HEK293 (cell line): ENCODE data around the gene UGT1A7.

Experiments
- CTCF ChIA-PET: fragments of 350-600 bp; formaldehyde crosslinking; extraction: SDS; loops from one replicate; lab custom pipeline; 2021; ENCODE audit warnings: antibody characterized with exemption; lab: Yijun Ruan, JAX
- POLR2A ChIA-PET: fragments of 300-600 bp; formaldehyde crosslinking; extraction: SDS; loops from one replicate; lab custom pipeline; 2020; ENCODE audit warnings: antibody characterized with exemption, inconsistent platforms; lab: Yijun Ruan, JAX
- H3K27ac ChIP-seq: fragments of 200-500 bp; sonication (Bioruptor generic); 2 replicates; pipeline ENCODE4 v1.5.1; 2014; ENCODE audit warnings: low read depth, low read length, control low read depth, inconsistent platforms; ENCODE audit errors: extremely low read depth
- H3K36me3 ChIP-seq, 2 experiments: fragments of 200-500 bp in 1 of 2; sonication (Bioruptor generic) in 1 of 2; 1 replicate in 1 of 2; 2 replicates in 1 of 2; pipeline ENCODE4 v1.5.1; 2014 to 2017; ENCODE audit warnings: inconsistent platforms in 2 of 2, low read length in 2 of 2; ENCODE audit not compliant: control insufficient read depth in 2 of 2, insufficient read depth in 1 of 2
- H3K4me1 ChIP-seq: fragments of 200-500 bp; sonication (Bioruptor generic); 2 replicates; pipeline ENCODE4 v1.5.1; 2014; ENCODE audit warnings: mild to moderate bottlenecking, low read length, inconsistent platforms; ENCODE audit not compliant: control insufficient read depth, insufficient read depth
- H3K4me3 ChIP-seq: 2 replicates; pipeline ENCODE4 v1.5.1; 2011; ENCODE audit warnings: low read depth, mild to moderate bottlenecking, control low read depth, low read length, moderate library complexity
- H3K9me3 ChIP-seq: fragments of 200-500 bp; sonication (Bioruptor generic); 2 replicates; pipeline ENCODE4 v1.5.1; 2014; ENCODE audit warnings: low read depth, low read length, inconsistent platforms; ENCODE audit not compliant: control insufficient read depth, insufficient read depth
- KLF7 ChIP-seq: fragments of 450-650 bp; formaldehyde crosslinking; IDR thresholded peaks from 2 replicates; pipeline ENCODE4 v1.5.1; 2016; ENCODE audit warnings: missing biosample characterization, missing genetic modification characterization, borderline replicate concordance
- ZBTB8A ChIP-seq: fragments of 450-650 bp; formaldehyde crosslinking; IDR thresholded peaks from 2 replicates; pipeline ENCODE4 v1.5.1; 2016; ENCODE audit warnings: missing biosample characterization, missing genetic modification characterization
- ZFP69B ChIP-seq: fragments of 450-650 bp; formaldehyde crosslinking; IDR thresholded peaks from 2 replicates; pipeline ENCODE4 v1.5.1; 2016; ENCODE audit warnings: missing biosample characterization, missing genetic modification characterization
- ZNF132 ChIP-seq: fragments of 450-650 bp; formaldehyde crosslinking; IDR thresholded peaks from 2 replicates; pipeline ENCODE4 v1.5.1; 2017; ENCODE audit warnings: missing biosample characterization, missing genetic modification characterization, borderline replicate concordance
- ZNF223 ChIP-seq: fragments of 450-650 bp; formaldehyde crosslinking; IDR thresholded peaks from 2 replicates; pipeline ENCODE4 v1.5.1; 2016; ENCODE audit warnings: missing biosample characterization, missing genetic modification characterization
- ZNF391 ChIP-seq: fragments of 450-650 bp; formaldehyde crosslinking; IDR thresholded peaks from 2 replicates; pipeline ENCODE4 v1.5.1; 2016; ENCODE audit warnings: low read depth, missing biosample characterization, missing genetic modification characterization, borderline replicate concordance
- ZNF433 ChIP-seq: fragments of 450-650 bp; formaldehyde crosslinking; IDR thresholded peaks from 2 replicates; pipeline ENCODE4 v1.5.1; 2016; ENCODE audit warnings: missing biosample characterization, missing genetic modification characterization, low read depth
- ZNF521 ChIP-seq: fragments of 450-650 bp; formaldehyde crosslinking; IDR thresholded peaks from 2 replicates; pipeline ENCODE4 v1.5.1; 2017; ENCODE audit warnings: missing biosample characterization, mild to moderate bottlenecking, missing genetic modification characterization
- ZNF544 ChIP-seq: fragments of 450-650 bp; formaldehyde crosslinking; IDR thresholded peaks from 2 replicates; pipeline ENCODE4 v1.5.0; 2017; ENCODE audit warnings: missing biosample characterization, missing genetic modification characterization
- ZNF555 ChIP-seq: fragments of 450-650 bp; formaldehyde crosslinking; conservative IDR thresholded peaks from 2 replicates; pipeline ENCODE4 v1.5.1; 2017; ENCODE audit warnings: missing biosample characterization, mild to moderate bottlenecking, missing genetic modification characterization, inconsistent platforms
- ZNF560 ChIP-seq: fragments of 450-650 bp; formaldehyde crosslinking; IDR thresholded peaks from 2 replicates; pipeline ENCODE4 v1.5.1; 2017; ENCODE audit warnings: missing biosample characterization, missing genetic modification characterization, borderline replicate concordance
- ZNF585B ChIP-seq: fragments of 450-650 bp; formaldehyde crosslinking; IDR thresholded peaks from 2 replicates; pipeline ENCODE4 v1.5.1; 2016; ENCODE audit warnings: missing biosample characterization, missing genetic modification characterization
- ZNF658 ChIP-seq: fragments of 450-650 bp; formaldehyde crosslinking; IDR thresholded peaks from 2 replicates; pipeline ENCODE4; 2016; ENCODE audit warnings: missing biosample characterization, missing genetic modification characterization
- ZNF677 ChIP-seq: fragments of 450-650 bp; IDR thresholded peaks from 2 replicates; pipeline ENCODE4 v1.5.0; 2018; ENCODE audit warnings: missing biosample characterization, mild to moderate bottlenecking, missing genetic modification characterization, moderate library complexity
- ZNF707 ChIP-seq: fragments of 450-650 bp; formaldehyde crosslinking; IDR thresholded peaks from 2 replicates; pipeline ENCODE4 v1.5.1; 2016; ENCODE audit warnings: missing biosample characterization, missing genetic modification characterization
- ZNF776 ChIP-seq: fragments of 450-650 bp; formaldehyde crosslinking; IDR thresholded peaks from 2 replicates; pipeline ENCODE4 v1.5.0; 2017; ENCODE audit warnings: missing biosample characterization, missing genetic modification characterization, borderline replicate concordance
- TF ChIP-seq, protein P1 (sequence below): fragments of 450-650 bp; formaldehyde crosslinking; IDR thresholded peaks from 2 replicates; pipeline ENCODE4 v1.5.1; 2016; ENCODE audit warnings: missing biosample characterization, missing genetic modification characterization
- TF ChIP-seq, protein P2 (sequence below): fragments of 450-650 bp; formaldehyde crosslinking; IDR thresholded peaks from 2 replicates; pipeline ENCODE4 v1.5.1; 2016; ENCODE audit warnings: missing biosample characterization, missing genetic modification characterization
- TF ChIP-seq, protein P3 (sequence below): fragments of 450-650 bp; formaldehyde crosslinking; IDR thresholded peaks from 2 replicates; pipeline ENCODE4 v1.5.1; 2016; ENCODE audit warnings: missing biosample characterization, missing genetic modification characterization
- TF ChIP-seq, protein P4 (sequence below): fragments of 450-650 bp; formaldehyde crosslinking; IDR thresholded peaks from 2 replicates; pipeline ENCODE4 v1.5.1; 2016; ENCODE audit warnings: missing biosample characterization, missing genetic modification characterization, low read depth
- TF ChIP-seq, protein P5 (sequence below): fragments of 450-650 bp; formaldehyde crosslinking; IDR thresholded peaks from 2 replicates; pipeline ENCODE4 v1.5.1; 2016; ENCODE audit warnings: missing biosample characterization, missing genetic modification characterization

Gene UGT1A7

DNA sequence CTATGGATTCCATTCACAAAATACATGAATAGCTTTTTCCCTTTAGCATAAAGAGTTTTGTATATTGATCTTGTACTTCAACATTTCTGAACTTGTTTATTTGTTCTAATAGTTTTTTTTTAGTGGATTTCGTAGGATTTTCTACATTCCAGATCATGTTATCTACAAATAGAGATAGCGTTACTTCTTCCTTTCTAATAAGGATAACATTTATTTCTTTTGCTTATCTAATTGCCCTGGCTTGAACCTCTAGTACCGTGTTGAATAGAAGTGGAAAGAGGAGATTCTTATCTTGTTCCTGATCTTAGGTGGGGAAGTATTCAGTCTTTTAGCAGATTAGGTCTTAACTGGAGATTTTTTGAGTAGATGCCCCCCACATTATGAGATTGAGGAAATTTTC, 20.5 kb downstream of the UGT1A7 start (continued):
- TF ChIP-seq, protein P1, sequence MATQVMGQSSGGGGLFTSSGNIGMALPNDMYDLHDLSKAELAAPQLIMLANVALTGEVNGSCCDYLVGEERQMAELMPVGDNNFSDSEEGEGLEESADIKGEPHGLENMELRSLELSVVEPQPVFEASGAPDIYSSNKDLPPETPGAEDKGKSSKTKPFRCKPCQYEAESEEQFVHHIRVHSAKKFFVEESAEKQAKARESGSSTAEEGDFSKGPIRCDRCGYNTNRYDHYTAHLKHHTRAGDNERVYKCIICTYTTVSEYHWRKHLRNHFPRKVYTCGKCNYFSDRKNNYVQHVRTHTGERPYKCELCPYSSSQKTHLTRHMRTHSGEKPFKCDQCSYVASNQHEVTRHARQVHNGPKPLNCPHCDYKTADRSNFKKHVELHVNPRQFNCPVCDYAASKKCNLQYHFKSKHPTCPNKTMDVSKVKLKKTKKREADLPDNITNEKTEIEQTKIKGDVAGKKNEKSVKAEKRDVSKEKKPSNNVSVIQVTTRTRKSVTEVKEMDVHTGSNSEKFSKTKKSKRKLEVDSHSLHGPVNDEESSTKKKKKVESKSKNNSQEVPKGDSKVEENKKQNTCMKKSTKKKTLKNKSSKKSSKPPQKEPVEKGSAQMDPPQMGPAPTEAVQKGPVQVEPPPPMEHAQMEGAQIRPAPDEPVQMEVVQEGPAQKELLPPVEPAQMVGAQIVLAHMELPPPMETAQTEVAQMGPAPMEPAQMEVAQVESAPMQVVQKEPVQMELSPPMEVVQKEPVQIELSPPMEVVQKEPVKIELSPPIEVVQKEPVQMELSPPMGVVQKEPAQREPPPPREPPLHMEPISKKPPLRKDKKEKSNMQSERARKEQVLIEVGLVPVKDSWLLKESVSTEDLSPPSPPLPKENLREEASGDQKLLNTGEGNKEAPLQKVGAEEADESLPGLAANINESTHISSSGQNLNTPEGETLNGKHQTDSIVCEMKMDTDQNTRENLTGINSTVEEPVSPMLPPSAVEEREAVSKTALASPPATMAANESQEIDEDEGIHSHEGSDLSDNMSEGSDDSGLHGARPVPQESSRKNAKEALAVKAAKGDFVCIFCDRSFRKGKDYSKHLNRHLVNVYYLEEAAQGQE: no peak
- no peak for TF ChIP-seq ZNF521 (tag by site-specific recombination)

DNA sequence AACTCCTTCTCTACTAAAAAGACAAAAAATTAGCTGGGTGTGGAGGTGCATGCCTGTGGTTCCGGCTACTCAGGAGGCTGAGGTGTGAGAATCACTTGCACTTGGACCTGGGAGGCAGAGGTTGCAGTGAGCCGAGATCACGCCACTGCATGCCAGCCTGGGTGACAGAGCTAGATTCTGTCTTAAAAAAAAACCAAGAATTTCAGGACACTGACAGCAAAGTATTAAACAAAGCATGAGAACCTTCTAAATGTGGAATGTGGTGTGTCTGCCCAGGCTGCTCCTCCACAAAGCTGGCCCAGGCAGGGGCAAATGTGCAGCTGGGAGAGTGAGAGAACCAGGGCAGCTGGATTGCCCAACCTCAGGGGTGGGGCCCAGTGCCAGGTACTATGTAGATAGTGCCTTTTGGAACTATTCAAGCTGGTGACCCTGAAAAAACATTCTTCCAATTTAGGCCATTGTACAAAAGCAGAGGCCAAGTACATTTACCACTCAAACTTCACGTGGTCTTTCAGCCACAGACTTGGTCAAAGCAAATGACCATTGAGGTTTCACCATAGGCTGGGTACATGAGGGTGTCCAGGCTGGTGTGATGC, 24.3 kb downstream of the UGT1A7 start:
- POLR2A ChIA-PET: no interaction called here
- H3K9me3 ChIP-seq: no peaks in the 10 kb centered on the region

DNA sequence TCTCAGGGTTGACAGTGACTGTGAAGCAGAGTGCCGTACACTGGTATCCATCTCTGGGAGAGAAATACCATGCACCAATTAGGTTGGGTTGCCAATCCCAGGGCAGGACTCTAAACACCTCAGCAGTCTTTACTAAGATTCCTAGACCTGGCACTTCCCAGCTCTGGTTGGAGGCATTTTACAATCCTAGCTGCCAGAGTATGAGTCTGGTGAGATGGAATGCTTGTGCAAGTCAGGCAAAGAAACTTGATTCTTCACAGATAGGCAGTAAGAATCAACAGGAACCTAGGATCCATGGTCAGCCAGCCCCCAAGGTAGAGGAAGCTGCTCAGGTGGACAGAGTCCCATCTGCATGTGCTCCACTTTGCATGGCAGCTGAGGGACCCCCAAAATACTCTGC, 25.0 kb downstream of the UGT1A7 start:
- TF ChIP-seq, protein P2, sequence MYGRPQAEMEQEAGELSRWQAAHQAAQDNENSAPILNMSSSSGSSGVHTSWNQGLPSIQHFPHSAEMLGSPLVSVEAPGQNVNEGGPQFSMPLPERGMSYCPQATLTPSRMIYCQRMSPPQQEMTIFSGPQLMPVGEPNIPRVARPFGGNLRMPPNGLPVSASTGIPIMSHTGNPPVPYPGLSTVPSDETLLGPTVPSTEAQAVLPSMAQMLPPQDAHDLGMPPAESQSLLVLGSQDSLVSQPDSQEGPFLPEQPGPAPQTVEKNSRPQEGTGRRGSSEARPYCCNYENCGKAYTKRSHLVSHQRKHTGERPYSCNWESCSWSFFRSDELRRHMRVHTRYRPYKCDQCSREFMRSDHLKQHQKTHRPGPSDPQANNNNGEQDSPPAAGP: no peak
- TF ChIP-seq ZNF560 (no peak), ZNF585B (no peak), ZNF658 (no peak), KLF7 (tag by site-specific recombination) (no peak), ZNF544 (tag by site-specific recombination) (no peak), ZNF132 (no peak), ZFP69B (tag by site-specific recombination) (no peak), ZNF707 (no peak), ZNF391 (tag by site-specific recombination) (no peak), ZNF555 (no peak)
- TF ChIP-seq, protein P3, sequence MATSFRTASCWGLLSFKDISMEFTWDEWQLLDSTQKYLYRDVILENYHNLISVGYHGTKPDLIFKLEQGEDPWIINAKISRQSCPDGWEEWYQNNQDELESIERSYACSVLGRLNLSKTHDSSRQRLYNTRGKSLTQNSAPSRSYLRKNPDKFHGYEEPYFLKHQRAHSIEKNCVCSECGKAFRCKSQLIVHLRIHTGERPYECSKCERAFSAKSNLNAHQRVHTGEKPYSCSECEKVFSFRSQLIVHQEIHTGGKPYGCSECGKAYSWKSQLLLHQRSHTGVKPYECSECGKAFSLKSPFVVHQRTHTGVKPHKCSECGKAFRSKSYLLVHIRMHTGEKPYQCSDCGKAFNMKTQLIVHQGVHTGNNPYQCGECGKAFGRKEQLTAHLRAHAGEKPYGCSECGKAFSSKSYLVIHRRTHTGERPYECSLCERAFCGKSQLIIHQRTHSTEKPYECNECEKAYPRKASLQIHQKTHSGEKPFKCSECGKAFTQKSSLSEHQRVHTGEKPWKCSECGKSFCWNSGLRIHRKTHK: no peak
- TF ChIP-seq, all 188 proteins: peak for 0
- Histone ChIP-seq H3K9me3 (no peaks in the 10 kb centered on the region), H3K4me1 (no peaks in the 10 kb centered on the region), H3K27ac (no peak overlapping the region), H3K4me3 (no peak overlapping the region), H3K36me3 (no peaks in the 10 kb centered on the region)
- ChIA-PET CTCF (interaction anchor here (0.6 to 0.7 kb wide), 2 partner anchors 231 to 432 kb away, joined by 3 to 4 read pairs; no protein-coding TSS in a partner anchor), POLR2A (no interaction called here)

More for the DNA sequence above, 24.3 kb downstream of the UGT1A7 start:
- H3K36me3 ChIP-seq: no peaks in the 10 kb centered on the region
- no peak overlapping the region for H3K4me3 ChIP-seq
- H3K27ac ChIP-seq: no peak overlapping the region
- TF ChIP-seq ZNF433 (tag by site-specific recombination) (no peak), ZBTB8A (tag by site-specific recombination) (no peak), ZNF223 (tag by site-specific recombination) (no peak), ZNF776 (tag by site-specific recombination) (no peak), ZNF677 (tag by site-specific recombination) (no peak)
- TF ChIP-seq, protein P4, sequence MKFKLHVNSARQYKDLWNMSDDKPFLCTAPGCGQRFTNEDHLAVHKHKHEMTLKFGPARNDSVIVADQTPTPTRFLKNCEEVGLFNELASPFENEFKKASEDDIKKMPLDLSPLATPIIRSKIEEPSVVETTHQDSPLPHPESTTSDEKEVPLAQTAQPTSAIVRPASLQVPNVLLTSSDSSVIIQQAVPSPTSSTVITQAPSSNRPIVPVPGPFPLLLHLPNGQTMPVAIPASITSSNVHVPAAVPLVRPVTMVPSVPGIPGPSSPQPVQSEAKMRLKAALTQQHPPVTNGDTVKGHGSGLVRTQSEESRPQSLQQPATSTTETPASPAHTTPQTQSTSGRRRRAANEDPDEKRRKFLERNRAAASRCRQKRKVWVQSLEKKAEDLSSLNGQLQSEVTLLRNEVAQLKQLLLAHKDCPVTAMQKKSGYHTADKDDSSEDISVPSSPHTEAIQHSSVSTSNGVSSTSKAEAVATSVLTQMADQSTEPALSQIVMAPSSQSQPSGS (tag by site-specific recombination): no peak
- TF ChIP-seq, protein P5, sequence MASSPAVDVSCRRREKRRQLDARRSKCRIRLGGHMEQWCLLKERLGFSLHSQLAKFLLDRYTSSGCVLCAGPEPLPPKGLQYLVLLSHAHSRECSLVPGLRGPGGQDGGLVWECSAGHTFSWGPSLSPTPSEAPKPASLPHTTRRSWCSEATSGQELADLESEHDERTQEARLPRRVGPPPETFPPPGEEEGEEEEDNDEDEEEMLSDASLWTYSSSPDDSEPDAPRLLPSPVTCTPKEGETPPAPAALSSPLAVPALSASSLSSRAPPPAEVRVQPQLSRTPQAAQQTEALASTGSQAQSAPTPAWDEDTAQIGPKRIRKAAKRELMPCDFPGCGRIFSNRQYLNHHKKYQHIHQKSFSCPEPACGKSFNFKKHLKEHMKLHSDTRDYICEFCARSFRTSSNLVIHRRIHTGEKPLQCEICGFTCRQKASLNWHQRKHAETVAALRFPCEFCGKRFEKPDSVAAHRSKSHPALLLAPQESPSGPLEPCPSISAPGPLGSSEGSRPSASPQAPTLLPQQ (tag by site-specific recombination): no peak
- CTCF ChIA-PET: no interaction called here
- no peaks in the 10 kb centered on the region for H3K4me1 ChIP-seq
